ENCODE results near the gene SH2B3.

The SH2B3 gene

DNA sequence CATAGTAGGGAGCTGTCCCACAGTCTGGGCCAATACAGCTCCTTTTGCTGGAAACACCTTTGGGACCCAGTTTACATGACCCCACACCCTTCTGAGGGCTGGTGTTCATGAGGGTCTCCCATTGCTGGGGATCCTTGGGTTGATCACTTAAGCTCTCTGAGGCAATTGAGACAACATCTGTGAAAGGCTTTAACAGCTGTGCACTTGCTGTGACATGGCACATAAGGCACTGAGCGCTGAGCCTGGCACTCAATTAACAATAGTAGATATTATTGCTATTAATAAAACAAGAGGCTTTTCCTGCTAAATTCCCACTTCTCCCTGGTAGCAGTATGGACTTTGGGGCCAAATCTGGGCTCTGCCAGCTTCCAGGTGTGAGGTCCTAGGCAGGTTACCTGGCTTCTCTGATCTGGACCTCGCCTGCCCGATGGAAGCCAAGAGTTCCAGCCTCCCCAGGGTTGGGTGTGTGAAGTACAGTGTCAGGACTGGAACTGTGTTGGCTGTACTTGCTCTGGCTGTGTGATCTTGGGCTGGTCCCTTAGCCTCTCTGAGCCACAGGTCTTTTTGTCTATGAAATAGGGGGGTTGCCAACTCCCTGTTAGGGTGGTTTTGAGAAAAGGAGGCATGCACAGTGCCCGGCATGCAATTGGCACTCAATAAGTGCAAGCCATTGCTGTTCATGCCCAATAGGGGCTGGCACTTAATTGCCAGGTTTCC lies 3.1 kb downstream of the SH2B3 start:
- in situ Hi-C loops (cut with MboI; ENCODE audit: low sequenced_read_pairs): no loop called here

- in situ Hi-C loops (cut with MboI; ENCODE audit: low sequenced_read_pairs): no loop called here
These were observed 3.7 kb downstream of the SH2B3 start for GRCh38 chr12:111409403-111409779.

GRCh38 chr12:111409780-111410430 lies 4.2 kb downstream of the SH2B3 start:
- in situ Hi-C loops (cut with MboI; ENCODE audit: low sequenced_read_pairs): no loop called here

GRCh38 chr12:111410431-111411184 lies 4.9 kb downstream of the SH2B3 start:
- in situ Hi-C loops (cut with MboI; ENCODE audit: low sequenced_read_pairs): no loop called here

GRCh38 chr12:111411185-111411764 lies 5.6 kb downstream of the SH2B3 start:
- in situ Hi-C loops (cut with MboI; ENCODE audit: low sequenced_read_pairs): no loop called here

- in situ Hi-C loops (cut with MboI; ENCODE audit: low sequenced_read_pairs): no loop called here
These were observed 6.5 kb downstream of the SH2B3 start for GRCh38 chr12:111412007-111412829.

DNA sequence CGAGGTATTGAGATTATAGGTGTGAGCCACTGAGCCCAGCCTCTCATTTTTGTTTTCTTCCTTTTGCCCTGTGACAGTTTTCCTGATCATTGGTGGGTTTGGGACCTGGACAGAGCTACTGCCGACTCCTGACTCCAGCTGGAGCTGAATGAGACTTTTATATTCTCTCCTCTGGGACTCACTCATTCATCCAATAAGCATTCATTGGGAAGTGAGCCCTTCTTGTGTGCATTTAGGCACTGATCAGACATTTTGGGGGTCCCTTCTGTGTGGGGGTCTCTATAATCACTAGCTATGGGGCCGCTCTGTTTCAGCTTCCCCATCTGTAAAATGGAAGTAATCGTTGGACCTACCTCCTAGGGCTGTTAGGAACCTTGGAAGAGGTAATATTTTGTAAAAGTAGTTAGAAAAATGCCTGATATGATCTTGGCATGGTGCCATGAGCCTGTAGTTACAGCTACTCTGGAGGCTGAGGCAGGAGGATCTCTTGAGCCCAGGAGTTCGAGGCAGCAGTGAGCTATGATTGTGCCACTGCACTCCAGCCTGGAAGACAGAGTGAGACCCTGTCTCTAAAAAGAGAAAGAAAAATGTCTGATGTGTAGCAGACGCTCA lies 7.2 kb downstream of the SH2B3 start:
- in situ Hi-C loops (cut with MboI; ENCODE audit: low sequenced_read_pairs): no loop called here

GRCh38 chr12:111413442-111414086 lies 7.8 kb downstream of the SH2B3 start:
- in situ Hi-C loops (cut with MboI; ENCODE audit: low sequenced_read_pairs): no loop called here

GRCh38 chr12:111414711-111415252 lies 9.1 kb downstream of the SH2B3 start:
- in situ Hi-C loops (cut with MboI; ENCODE audit: low sequenced_read_pairs): no loop called here

DNA sequence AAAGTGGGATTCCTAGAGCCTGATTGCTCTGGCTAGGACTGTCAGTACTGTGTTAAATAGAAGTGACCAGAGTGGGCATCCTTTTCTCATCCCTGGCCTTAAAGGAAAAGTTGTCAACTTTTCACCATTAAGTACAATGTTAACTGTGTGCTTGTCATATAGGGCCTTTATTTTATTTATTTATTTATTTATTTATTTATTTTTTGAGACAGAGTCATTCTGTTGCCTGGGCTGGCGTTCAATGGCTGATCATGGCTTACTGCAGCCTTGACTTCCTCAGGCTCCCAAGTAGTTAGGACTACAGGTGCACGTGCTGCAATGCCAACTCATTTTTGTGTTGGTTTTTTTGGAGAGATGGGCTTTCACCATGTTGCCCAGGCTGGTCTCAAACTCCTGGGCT lies 11.6 kb downstream of the SH2B3 start:
- in situ Hi-C loops (cut with MboI; ENCODE audit: low sequenced_read_pairs): no loop called here

DNA sequence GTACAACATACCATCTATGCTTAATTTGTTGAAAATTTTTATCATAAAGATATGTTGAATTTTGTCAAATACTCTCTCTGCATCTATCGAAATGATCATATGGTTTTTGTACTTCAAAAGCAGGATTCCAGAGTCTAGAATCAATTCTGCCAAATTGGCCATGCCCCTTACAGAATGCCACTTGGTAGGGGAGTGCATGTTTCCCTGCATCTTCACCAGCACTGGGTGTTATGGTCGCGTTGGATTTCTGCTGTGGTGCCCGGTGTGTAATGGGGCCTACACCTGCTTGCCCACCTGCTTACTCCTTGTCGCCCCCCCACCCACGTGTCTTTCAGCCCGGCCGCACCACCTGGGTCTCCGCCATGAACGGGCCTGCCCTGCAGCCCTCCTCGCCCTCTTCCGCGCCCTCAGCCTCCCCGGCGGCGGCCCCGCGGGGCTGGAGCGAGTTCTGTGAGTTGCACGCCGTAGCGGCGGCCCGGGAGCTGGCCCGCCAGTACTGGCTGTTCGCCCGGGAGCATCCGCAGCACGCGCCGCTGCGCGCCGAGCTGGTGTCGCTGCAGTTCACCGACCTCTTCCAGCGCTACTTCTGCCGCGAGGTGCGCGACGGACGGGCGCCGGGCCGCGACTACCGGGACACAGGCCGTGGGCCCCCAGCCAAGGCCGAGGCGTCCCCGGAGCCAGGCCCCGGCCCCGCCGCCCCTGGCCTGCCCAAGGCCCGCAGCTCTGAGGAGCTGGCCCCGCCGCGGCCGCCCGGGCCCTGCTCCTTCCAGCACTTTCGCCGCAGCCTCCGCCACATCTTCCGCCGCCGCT lies 12.3 kb downstream of the SH2B3 start:
- in situ Hi-C loops (cut with MboI; ENCODE audit: low sequenced_read_pairs): no loop called here

DNA sequence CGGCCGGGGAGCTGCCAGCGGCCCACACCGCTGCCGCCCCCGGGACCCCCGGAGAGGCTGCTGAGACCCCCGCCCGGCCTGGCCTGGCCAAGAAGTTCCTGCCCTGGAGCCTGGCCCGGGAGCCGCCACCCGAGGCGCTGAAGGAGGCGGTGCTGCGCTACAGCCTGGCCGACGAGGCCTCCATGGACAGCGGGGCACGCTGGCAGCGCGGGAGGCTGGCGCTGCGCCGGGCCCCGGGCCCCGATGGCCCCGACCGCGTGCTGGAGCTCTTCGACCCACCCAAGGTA lies 12.8 kb downstream of the SH2B3 start:
- in situ Hi-C loops (cut with MboI; ENCODE audit: low sequenced_read_pairs): no loop called here

- in situ Hi-C loops (cut with MboI; ENCODE audit: low sequenced_read_pairs): no loop called here
These were observed 14.1 kb downstream of the SH2B3 start for GRCh38 chr12:111419784-111420183.

DNA sequence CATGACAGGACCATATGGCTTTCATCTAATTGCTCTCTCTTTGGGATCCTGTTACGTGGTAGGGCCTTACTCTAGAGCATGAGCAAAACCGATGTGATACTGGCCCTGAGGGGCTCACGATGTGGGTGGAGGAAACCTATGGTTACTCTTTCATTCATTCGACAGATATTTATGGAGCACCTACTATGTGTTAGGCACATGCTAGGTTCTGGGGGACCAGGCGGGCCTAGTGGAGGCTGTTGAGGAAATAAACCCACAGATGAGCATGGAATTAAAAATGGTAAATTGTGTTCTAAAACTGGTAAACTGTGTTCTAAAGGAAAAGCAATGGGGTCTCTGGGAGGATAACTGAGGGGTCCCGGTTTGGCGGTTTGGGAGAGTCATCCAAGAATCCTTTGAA lies 14.8 kb downstream of the SH2B3 start:
- in situ Hi-C loops (cut with MboI; ENCODE audit: low sequenced_read_pairs): no loop called here

- in situ Hi-C loops (cut with MboI; ENCODE audit: low sequenced_read_pairs): no loop called here
These were observed 18.6 kb downstream of the SH2B3 start for GRCh38 chr12:111424189-111424792.

DNA sequence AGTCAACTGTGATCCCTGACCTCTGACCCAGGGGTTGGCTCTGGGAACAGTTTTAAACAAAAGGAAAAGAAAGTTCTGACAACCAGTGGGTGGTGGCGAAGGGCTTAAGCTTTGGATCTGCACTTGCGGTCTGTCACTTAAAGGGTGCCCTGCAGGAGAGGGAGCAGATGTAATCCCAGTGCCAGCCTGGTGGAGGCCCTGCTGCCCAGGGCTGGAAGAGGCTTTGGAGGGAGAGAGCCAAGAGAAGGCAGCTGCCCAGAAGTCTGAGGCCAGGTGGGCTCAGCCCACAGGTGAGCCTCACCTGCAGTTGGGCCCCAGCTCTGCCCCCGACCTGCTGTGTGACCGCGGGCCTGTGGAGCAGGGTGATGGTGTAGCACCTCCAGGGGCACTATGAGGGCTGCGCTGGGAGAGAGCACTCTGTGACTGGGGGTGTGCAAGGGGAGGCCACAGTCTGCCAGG lies 19.1 kb downstream of the SH2B3 start:
- in situ Hi-C loops (cut with MboI; ENCODE audit: low sequenced_read_pairs): no loop called here

- in situ Hi-C loops (cut with MboI; ENCODE audit: low sequenced_read_pairs): no loop called here
These were observed 19.9 kb downstream of the SH2B3 start for GRCh38 chr12:111425655-111426054.

DNA sequence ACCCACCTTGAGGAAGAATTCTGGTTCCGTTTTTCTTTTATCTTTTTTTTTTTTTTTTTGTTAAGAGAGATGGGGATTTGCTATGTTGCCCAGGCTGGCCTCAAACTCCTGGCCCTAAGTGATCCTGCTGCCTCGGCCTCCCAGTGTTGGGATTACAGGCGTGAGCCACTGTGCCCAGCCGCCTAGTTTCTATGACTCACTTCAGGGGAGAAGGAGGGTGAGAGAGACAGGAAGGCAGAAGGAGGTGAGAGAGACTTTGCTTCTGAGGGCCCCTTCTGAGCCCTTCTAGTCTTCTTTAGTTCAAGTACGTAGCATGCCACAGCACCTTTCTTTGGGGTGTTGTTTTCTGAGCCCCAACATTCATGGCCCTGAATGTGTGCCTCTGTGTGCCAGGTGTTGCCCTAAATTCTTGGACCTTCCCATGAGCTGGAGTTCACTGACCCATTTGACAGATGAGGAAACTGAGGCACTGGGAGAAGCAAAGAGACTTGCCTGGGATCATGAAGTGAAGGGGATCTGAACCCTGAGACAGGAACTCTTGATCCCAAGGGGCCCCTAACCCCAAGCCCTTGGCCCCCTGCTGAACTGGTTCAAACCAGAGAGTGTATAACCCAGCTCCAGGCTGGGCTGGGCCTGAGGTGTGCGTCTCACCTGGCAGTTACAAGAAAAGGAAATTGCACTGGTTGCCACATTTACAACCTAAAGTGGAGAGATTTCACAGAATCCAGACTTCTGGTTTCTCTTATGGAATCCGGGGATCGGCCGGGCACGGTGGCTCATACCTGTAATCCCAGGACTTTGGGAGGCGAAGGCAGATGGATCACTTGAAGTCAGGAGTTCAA lies 20.8 kb downstream of the SH2B3 start:
- in situ Hi-C loops (cut with MboI; ENCODE audit: low sequenced_read_pairs): no loop called here
